HG02798 (cell line): ENCODE data around the gene WNT11.

Experiments used
- ATAC-seq: cut with Tn5 transposase; IDR thresholded peaks from one replicate; pipeline ENCODE4 v1.9.1; 2021; ENCODE audit warnings: mild to moderate bottlenecking; ENCODE audit not compliant: unreplicated experiment, poor library complexity

WNT11 gene

GRCh38 chr11:76140912-76141574, 65.3 kb downstream of the WNT11 start:
- ATAC-seq, result no peak

DNA sequence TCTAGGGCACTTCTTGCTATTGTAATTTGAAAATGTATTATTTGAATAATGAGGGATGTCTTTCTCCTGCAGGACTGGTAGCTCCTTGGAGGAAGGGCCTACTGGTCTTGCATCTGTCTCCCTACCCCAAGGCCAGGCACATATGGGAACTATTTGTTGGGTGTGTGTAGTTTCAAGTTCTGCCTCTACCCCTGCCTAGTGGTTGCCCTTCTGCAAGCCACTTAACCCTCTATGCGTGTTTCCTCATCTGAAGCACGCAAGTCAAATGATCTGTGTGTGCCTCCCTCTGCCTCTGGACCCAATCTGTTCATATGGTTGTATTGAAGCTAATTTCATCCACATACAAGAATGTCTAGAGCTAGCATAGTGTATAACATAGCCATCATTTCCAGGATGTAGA, 67.0 kb downstream of the WNT11 start:
- ATAC-seq, result no peak
